ENCODE data around the gene JAZF1.

- no peak for TF ChIP-seq POLR2AphosphoS5 (IDR thresholded peaks at IDR 0.05)
- TF ChIP-seq CTCF (IDR thresholded peaks at IDR 0.05): no peak
Measured at GRCh38 chr7:27888736-27889135, 291.9 kb downstream of the JAZF1 start.
